HL-60 (cell line): ENCODE measurements around the gene EGR4.

Experiments
- CTCF ChIP-seq: IDR thresholded peaks from one replicate; pipeline ENCODE4 v1.5.1; 2011; ENCODE audit warnings: low read length, control low read depth, inconsistent platforms; ENCODE audit not compliant: insufficient read depth
- GABPA ChIP-seq: IDR thresholded peaks from 2 replicates; pipeline ENCODE4 v1.6.1; 2012; ENCODE audit warnings: low read depth

GRCh38 chr2:73264332-73264606 lies 29.1 kb downstream of the EGR4 start:
- TF ChIP-seq GABPA (no peak), CTCF (no peak)
